Progenitor cell of endocrine pancreas (in vitro differentiated cells): Measurements from ENCODE around the gene STAB2. TPM values are rescaled to one million over a fixed set of nuclear protein-coding genes. Genes with fewer than 3 reads are reported as not detected.

ENCODE experiments used
- DNase-seq: peaks from one replicate; pipeline ENCODE4 v3.0.0; 2021; ENCODE audit warnings: low spot score; ENCODE audit not compliant: unreplicated experiment
- H3K27ac Mint-ChIP-seq: 2 replicates; pipeline ENCODE4 v1.8.0; 2021; ENCODE audit warnings: mild to moderate bottlenecking, moderate library complexity, mixed read lengths
- H3K27me3 Mint-ChIP-seq: 2 replicates; pipeline ENCODE4 v1.8.0; 2021; ENCODE audit warnings: mixed read lengths
- H3K36me3 Mint-ChIP-seq: 2 replicates; pipeline ENCODE4 v1.8.0; 2022; ENCODE audit warnings: mixed read lengths; ENCODE audit not compliant: insufficient read depth
- H3K4me1 Mint-ChIP-seq: 2 replicates; pipeline ENCODE4 v1.8.0; 2021; ENCODE audit warnings: low read depth, mixed read lengths
- H3K4me3 Mint-ChIP-seq: 2 replicates; pipeline ENCODE4 v1.8.0; 2021; ENCODE audit warnings: low read depth, mild to moderate bottlenecking, moderate library complexity, mixed read lengths
- H3K9me3 Mint-ChIP-seq: 2 replicates; pipeline ENCODE4 v1.8.0; 2021; ENCODE audit warnings: low read depth, mixed read lengths
- CTCF ChIP-seq: fragments of 200-600 bp; sonication (generic); IDR thresholded peaks from one replicate; pipeline ENCODE4 v1.5.0; 2021; ENCODE audit warnings: antibody characterized with exemption, mild to moderate bottlenecking; ENCODE audit not compliant: unreplicated experiment
- total RNA-seq: library from RNA; stranded (reverse); gene quantifications from 2 replicates; pipeline ENCODE4 v1.2.1, GENCODE V29; 2021

Gene STAB2
- total RNA-seq, 1 donor from 2014 or later: not detected

GRCh38 chr12:103780093-103780440 is 193.0 kb downstream of the STAB2 start:
- peaks cover 11% of the 10 kb centered on the region for H3K4me1 Mint-ChIP-seq
- no peaks in the 10 kb centered on the region for H3K27me3 Mint-ChIP-seq
- H3K36me3 Mint-ChIP-seq: peaks cover 17% of the 10 kb centered on the region
- H3K9me3 Mint-ChIP-seq: no peaks in the 10 kb centered on the region
- H3K4me3 Mint-ChIP-seq: no peak overlapping the region
- TF ChIP-seq CTCF: no peak
- H3K27ac Mint-ChIP-seq: no peak overlapping the region
- DNase-seq: no peak

DNA sequence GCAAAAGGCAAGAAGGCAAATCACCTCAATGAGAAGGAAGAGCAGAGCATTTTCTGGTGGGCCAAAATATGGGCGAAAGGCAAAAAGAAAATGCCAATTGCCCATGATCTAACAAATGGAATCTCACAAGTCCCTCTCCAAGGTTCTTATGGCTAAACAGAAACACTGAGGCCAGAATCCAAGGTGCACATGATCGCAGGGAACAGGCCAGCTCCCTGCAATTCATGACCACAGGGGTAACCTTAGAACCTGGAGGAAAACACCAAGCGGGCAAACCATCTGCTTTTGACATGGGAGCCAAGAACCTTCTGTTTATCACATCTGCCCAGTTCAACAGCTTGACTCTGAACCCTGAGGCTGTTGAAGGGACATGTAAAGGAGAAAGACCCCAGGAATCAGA is 193.9 kb downstream of the STAB2 start:
- no peak overlapping the region for H3K27ac Mint-ChIP-seq
- H3K4me1 Mint-ChIP-seq: peaks cover 15% of the 10 kb centered on the region
- H3K9me3 Mint-ChIP-seq: no peaks in the 10 kb centered on the region
- DNase-seq: no peak
- H3K27me3 Mint-ChIP-seq: no peaks in the 10 kb centered on the region
- no peak for TF ChIP-seq CTCF
- no peak overlapping the region for H3K4me3 Mint-ChIP-seq
- H3K36me3 Mint-ChIP-seq: peaks cover 21% of the 10 kb centered on the region

DNA sequence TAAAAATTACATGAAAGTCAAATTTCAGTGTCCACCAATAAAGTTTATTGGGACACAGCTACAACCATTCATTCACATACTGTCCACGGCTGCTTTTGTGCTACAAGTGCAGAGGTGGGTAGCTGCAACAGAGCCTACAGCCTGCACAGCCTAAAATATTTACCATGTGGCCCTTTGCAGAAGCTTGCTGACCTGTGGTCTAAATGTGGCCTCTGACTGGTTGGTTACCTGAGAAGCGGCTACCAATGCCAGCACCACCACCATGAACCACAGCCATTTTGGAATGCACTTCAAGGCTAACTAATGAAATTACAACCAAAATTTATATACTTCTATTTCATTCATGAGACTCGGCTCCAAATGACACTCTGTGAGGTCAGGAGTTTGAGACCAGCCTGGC is 195.3 kb downstream of the STAB2 start:
- peaks cover 15% of the 10 kb centered on the region for H3K4me1 Mint-ChIP-seq
- H3K9me3 Mint-ChIP-seq: no peaks in the 10 kb centered on the region
- peaks cover 15% of the 10 kb centered on the region for H3K36me3 Mint-ChIP-seq
- no peak for TF ChIP-seq CTCF
- DNase-seq: no peak
- no peak overlapping the region for H3K4me3 Mint-ChIP-seq
- no peaks in the 10 kb centered on the region for H3K27me3 Mint-ChIP-seq
- no peak overlapping the region for H3K27ac Mint-ChIP-seq

DNA sequence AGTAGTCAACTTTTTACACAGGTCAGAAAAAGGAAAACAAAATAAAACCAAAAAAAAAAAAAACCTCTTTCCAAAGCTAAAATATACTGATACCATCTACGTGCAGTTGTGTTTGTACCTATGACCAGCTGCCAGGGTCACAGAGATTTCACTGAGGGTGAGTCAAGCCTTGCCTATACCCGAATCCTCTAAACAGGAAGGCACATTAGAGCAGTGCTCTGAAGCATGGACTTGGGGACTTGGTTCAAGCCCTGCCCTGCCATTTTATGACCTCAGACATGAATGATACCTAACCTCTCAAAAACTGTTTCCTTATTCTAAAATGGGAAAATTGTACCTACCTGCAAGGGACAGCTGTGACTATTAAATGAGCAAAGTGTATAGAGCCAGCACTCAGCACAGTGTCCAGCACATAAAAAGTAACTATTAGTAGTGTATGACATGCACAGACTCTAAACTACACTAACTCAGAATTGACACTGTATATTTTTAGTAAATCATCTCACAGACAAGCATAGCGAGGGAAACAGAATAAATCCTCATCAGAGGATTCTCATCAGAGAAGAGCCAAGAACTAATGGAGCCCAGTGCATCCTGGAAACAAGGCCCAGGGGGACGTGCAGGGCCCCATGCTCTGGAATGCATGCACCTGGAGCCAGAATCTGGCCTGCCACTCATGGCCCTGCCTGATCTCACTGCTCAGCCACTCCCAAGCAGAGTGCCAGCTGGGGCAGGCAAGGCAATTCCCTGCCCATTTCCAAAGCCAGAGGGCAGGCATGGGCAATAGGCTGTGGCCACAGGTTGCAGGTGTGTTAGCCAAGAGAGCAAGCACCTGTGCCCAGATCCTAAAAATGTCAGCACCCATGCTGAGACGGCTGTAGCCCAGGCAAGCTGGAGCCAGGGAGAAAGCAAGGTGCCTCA is 196.9 kb downstream of the STAB2 start:
- H3K9me3 Mint-ChIP-seq: no peaks in the 10 kb centered on the region
- no peak overlapping the region for H3K4me3 Mint-ChIP-seq
- peak overlapping the region; percentile 67 for H3K27ac Mint-ChIP-seq
- H3K4me1 Mint-ChIP-seq: peaks cover 15% of the 10 kb centered on the region
- peaks cover 10% of the 10 kb centered on the region for H3K36me3 Mint-ChIP-seq
- no peak for TF ChIP-seq CTCF
- H3K27me3 Mint-ChIP-seq: no peaks in the 10 kb centered on the region
- no peak for DNase-seq

DNA sequence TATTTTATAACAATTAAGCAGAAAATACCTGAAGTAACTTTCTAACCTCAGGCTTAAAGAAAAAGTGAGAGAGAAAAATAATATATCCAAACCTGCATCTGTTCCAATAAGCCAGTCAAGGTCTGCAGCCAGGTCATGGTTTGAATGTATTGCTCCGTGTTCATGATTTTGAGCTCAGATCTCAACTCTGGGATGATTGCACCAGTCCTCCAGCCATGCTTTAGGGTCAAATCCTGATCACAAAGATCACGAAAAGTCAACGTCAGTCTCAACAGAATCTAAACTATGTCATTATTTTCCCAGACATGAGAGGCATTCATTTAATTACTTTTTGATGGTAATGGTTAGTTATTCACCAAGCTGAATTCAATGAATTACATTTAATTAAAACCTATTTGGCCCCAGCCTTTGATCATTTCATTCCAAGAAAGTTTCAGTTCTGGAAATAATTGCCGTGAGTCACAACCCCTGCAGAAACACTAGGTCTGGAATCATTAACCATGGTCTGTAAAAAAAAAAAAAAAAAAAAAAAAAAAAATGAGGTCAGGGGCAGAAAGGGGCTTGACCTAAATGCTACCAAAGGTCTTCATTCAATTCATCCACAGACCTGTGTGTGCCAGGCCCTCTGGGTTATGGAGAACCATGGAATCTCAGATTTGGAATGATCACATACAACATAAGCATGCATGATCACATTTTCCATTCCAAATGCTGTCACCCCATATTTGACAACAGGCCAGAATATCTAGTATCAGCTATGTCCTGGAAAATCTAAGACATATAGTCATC is 198.4 kb downstream of the STAB2 start:
- TF ChIP-seq CTCF: no peak
- no peaks in the 10 kb centered on the region for H3K9me3 Mint-ChIP-seq
- H3K27ac Mint-ChIP-seq: peak overlapping the region; percentile 83

More for the DNA sequence above, 198.4 kb downstream of the STAB2 start:
- no peak for DNase-seq
- Mint-ChIP-seq H3K27me3 (no peaks in the 10 kb centered on the region), H3K36me3 (peaks cover 8% of the 10 kb centered on the region), H3K4me3 (no peak overlapping the region), H3K4me1 (peaks cover 15% of the 10 kb centered on the region)
